ENCODE data around the gene POC1A. TPM values are rescaled to one million over a fixed set of nuclear protein-coding genes. Genes with fewer than 3 reads are reported as not detected.

POC1A gene
- total and polyA plus RNA-seq, 2 donors (not counting 1 experiment from before 2014, with no cell fraction given) = 3.8 to 17.7 TPM

GRCh38 chr3:52090131-52090932 is 63.9 kb downstream of the POC1A start:
- peak overlapping the region; percentile 17 for H3K9ac ChIP-seq (ENCODE audit: insufficient read depth, low read length)
- no peak overlapping the region for H3K4me3 ChIP-seq (replicated peaks in 1 of 4; ENCODE audit: control extremely low read depth in 1 of 4, insufficient read depth in 1 of 4, low read depth in 3 of 4, low read length in 4 of 4)
- H3K79me2 ChIP-seq (ENCODE audit: control insufficient read depth, insufficient read depth, low read length) = no peaks in the 10 kb centered on the region
- no peak for TF ChIP-seq EZH2 (IDR thresholded peaks at IDR 0.05; ENCODE audit: low read length, missing control alignments)
- TF ChIP-seq CTCF (conservative IDR thresholded peaks at IDR 0.05 in 1 of 2, IDR thresholded peaks at IDR 0.05 in 1 of 2; ENCODE audit: low read depth in 1 of 2, low read length in 2 of 2) = no peak
- H4K20me1 ChIP-seq (ENCODE audit: control insufficient read depth, extremely low read depth, insufficient read depth, low read length) = no peaks in the 10 kb centered on the region
- peak overlapping the region; percentile 17 for H3K4me2 ChIP-seq (ENCODE audit: extremely low read depth, insufficient read depth, low read length)
- peak overlapping the region; percentile 20 for H2AFZ ChIP-seq (ENCODE audit: low read length)
- DNase-seq (ENCODE audit: low read depth in 2 of 2) = peak; percentile 83 to 96
- peaks cover 1% of the 10 kb centered on the region for H3K36me3 ChIP-seq (ENCODE audit: control insufficient read depth, insufficient read depth, low read length)
- peak overlapping the region; percentile 88 for H3K27ac ChIP-seq (ENCODE audit: insufficient read depth, low read length)
- H3K27me3 ChIP-seq (ENCODE audit: control insufficient read depth, insufficient read depth, low read length) = no peaks in the 10 kb centered on the region
- H3K9me3 ChIP-seq (ENCODE audit: control insufficient read depth, insufficient read depth, low read depth, low read length) = no peaks in the 10 kb centered on the region
- H3K4me1 ChIP-seq (ENCODE audit: control insufficient read depth, extremely low read depth, insufficient read depth, low read length) = peaks cover 49% of the 10 kb centered on the region

GRCh38 chr3:52089691-52090090 is 64.5 kb downstream of the POC1A start:
- peaks cover 49% of the 10 kb centered on the region for H3K4me1 ChIP-seq (ENCODE audit: control insufficient read depth, extremely low read depth, insufficient read depth, low read length)
- no peaks in the 10 kb centered on the region for H3K9me3 ChIP-seq (ENCODE audit: control insufficient read depth, insufficient read depth, low read depth, low read length)
- H3K27me3 ChIP-seq (ENCODE audit: control insufficient read depth, insufficient read depth, low read length) = no peaks in the 10 kb centered on the region
- peak overlapping the region; percentile 20 for H2AFZ ChIP-seq (ENCODE audit: low read length)
- DNase-seq (ENCODE audit: low read depth in 2 of 2) = no peak
- H3K4me3 ChIP-seq (replicated peaks in 1 of 4; ENCODE audit: control extremely low read depth in 1 of 4, insufficient read depth in 1 of 4, low read depth in 3 of 4, low read length in 4 of 4) = no peak overlapping the region
- H3K9ac ChIP-seq (ENCODE audit: insufficient read depth, low read length) = no peak overlapping the region
- peak overlapping the region; percentile 88 for H3K27ac ChIP-seq (ENCODE audit: insufficient read depth, low read length)
- no peak overlapping the region for H3K4me2 ChIP-seq (ENCODE audit: extremely low read depth, insufficient read depth, low read length)
- no peaks in the 10 kb centered on the region for H3K79me2 ChIP-seq (ENCODE audit: control insufficient read depth, insufficient read depth, low read length)
- H3K36me3 ChIP-seq (ENCODE audit: control insufficient read depth, insufficient read depth, low read length) = no peaks in the 10 kb centered on the region
- H4K20me1 ChIP-seq (ENCODE audit: control insufficient read depth, extremely low read depth, insufficient read depth, low read length) = no peaks in the 10 kb centered on the region
- TF ChIP-seq CTCF (conservative IDR thresholded peaks at IDR 0.05 in 1 of 2, IDR thresholded peaks at IDR 0.05 in 1 of 2; ENCODE audit: low read depth in 1 of 2, low read length in 2 of 2) (no peak), EZH2 (IDR thresholded peaks at IDR 0.05; ENCODE audit: low read length, missing control alignments) (no peak)

- H3K79me2 ChIP-seq (ENCODE audit: control insufficient read depth, insufficient read depth, low read length) = no peaks in the 10 kb centered on the region
- H3K27me3 ChIP-seq (ENCODE audit: control insufficient read depth, insufficient read depth, low read length) = no peaks in the 10 kb centered on the region
- DNase-seq (ENCODE audit: low read depth in 2 of 2) = peak; percentile 60 to 89
- H3K4me2 ChIP-seq (ENCODE audit: extremely low read depth, insufficient read depth, low read length) = no peak overlapping the region
- H2AFZ ChIP-seq (ENCODE audit: low read length) = no peak overlapping the region
- no peaks in the 10 kb centered on the region for H3K9me3 ChIP-seq (ENCODE audit: control insufficient read depth, insufficient read depth, low read depth, low read length)
- no peaks in the 10 kb centered on the region for H3K36me3 ChIP-seq (ENCODE audit: control insufficient read depth, insufficient read depth, low read length)
- H3K9ac ChIP-seq (ENCODE audit: insufficient read depth, low read length) = no peak overlapping the region
- peak overlapping the region; percentile 88 for H3K27ac ChIP-seq (ENCODE audit: insufficient read depth, low read length)
- no peak overlapping the region for H3K4me3 ChIP-seq (replicated peaks in 1 of 4; ENCODE audit: control extremely low read depth in 1 of 4, insufficient read depth in 1 of 4, low read depth in 3 of 4, low read length in 4 of 4)
- TF ChIP-seq CTCF (conservative IDR thresholded peaks at IDR 0.05 in 1 of 2, IDR thresholded peaks at IDR 0.05 in 1 of 2; ENCODE audit: low read depth in 1 of 2, low read length in 2 of 2) = no peak
- TF ChIP-seq EZH2 (IDR thresholded peaks at IDR 0.05; ENCODE audit: low read length, missing control alignments) = no peak
- no peaks in the 10 kb centered on the region for H4K20me1 ChIP-seq (ENCODE audit: control insufficient read depth, extremely low read depth, insufficient read depth, low read length)
- peaks cover 45% of the 10 kb centered on the region for H3K4me1 ChIP-seq (ENCODE audit: control insufficient read depth, extremely low read depth, insufficient read depth, low read length)
These were observed 65.5 kb downstream of the POC1A start for GRCh38 chr3:52088445-52089367.

Measured in fibroblast of lung (primary cell).